Thyroid gland (tissue), 4 donors: ENCODE measurements around the gene SLC16A4.

ENCODE experiments used
- POLR2A ChIP-seq, 2 donors: fragments of 450-650 bp; IDR thresholded peaks; one replicate each; pipeline ENCODE4 v1.6.1; 2017; ENCODE audit warnings: antibody characterized with exemption in 2 of 2, mild to moderate bottlenecking in 2 of 2, moderate library complexity in 1 of 2
- TF ChIP-seq, protein P1 (sequence below), 6 experiments: fragments of 200-600 bp in 3 of 6; fragments of 450-650 bp in 3 of 6; sonication (generic) in 3 of 6; IDR thresholded peaks; one replicate each; pipeline ENCODE4 v1.5.1; 2016 to 2019; ENCODE audit warnings: antibody characterized with exemption in 6 of 6, mild to moderate bottlenecking in 2 of 6, inconsistent platforms in 1 of 6, moderate library complexity in 1 of 6

DNA sequence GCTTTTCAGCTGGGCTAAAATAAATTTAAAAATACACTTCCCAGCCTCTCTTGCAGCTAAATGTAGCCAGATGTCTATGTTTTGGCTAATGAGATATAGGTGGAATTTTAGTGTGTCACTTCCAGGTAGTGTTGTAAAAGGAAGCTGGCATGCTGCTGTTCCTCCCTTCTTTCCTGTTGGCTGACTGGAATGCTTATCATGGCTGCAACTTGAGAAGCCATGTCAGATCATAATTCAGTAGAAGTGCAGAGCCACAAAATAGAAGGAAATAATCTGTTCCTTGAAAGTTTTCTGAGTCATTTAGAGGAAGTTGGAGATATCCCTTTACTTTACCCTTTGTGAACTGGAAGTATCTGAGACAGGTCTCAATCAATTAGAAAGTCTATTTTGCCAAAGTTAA, 62.6 kb downstream of the SLC16A4 start:
- no peak for TF ChIP-seq POLR2A (IDR thresholded peaks at IDR 0.05)
- TF ChIP-seq, protein P1, sequence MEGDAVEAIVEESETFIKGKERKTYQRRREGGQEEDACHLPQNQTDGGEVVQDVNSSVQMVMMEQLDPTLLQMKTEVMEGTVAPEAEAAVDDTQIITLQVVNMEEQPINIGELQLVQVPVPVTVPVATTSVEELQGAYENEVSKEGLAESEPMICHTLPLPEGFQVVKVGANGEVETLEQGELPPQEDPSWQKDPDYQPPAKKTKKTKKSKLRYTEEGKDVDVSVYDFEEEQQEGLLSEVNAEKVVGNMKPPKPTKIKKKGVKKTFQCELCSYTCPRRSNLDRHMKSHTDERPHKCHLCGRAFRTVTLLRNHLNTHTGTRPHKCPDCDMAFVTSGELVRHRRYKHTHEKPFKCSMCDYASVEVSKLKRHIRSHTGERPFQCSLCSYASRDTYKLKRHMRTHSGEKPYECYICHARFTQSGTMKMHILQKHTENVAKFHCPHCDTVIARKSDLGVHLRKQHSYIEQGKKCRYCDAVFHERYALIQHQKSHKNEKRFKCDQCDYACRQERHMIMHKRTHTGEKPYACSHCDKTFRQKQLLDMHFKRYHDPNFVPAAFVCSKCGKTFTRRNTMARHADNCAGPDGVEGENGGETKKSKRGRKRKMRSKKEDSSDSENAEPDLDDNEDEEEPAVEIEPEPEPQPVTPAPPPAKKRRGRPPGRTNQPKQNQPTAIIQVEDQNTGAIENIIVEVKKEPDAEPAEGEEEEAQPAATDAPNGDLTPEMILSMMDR (IDR thresholded peaks at IDR 0.05) = no peak
